AG10803 (cell line): Measurements from ENCODE around the gene RPRD1B.

Experiments
- DNase-seq: peaks from one replicate; pipeline ENCODE4 v3.0.0; 2010; ENCODE audit warnings: low read depth
- H3K4me3 ChIP-seq: 2 replicates; pipeline ENCODE4 v1.5.1; 2011; ENCODE audit warnings: mild to moderate bottlenecking, low read length, control low read depth
- CTCF ChIP-seq: conservative IDR thresholded peaks from 2 replicates; pipeline ENCODE4 v1.5.1; 2011; ENCODE audit warnings: mild to moderate bottlenecking, low read length, control low read depth, inconsistent platforms

The RPRD1B gene

GRCh38 chr20:38032585-38033329 lies 789 bp upstream of the RPRD1B start:
- no peak for DNase-seq
- no peak for TF ChIP-seq CTCF
- peak overlapping the region; percentile 98 for H3K4me3 ChIP-seq

GRCh38 chr20:38034108-38034649 lies 633 bp downstream of the RPRD1B start:
- peak overlapping the region; percentile 98 for H3K4me3 ChIP-seq
- no peak for DNase-seq
- TF ChIP-seq CTCF: no peak

GRCh38 chr20:38034961-38035360 lies 1.4 kb downstream of the RPRD1B start:
- H3K4me3 ChIP-seq: peak overlapping the region; percentile 98
- no peak for TF ChIP-seq CTCF

GRCh38 chr20:38036366-38036765 lies 2.8 kb downstream of the RPRD1B start:
- no peak for TF ChIP-seq CTCF
- H3K4me3 ChIP-seq: no peak overlapping the region

More at GRCh38 chr20:38034961-38035360, 1.4 kb downstream of the RPRD1B start:
- no peak for DNase-seq

GRCh38 chr20:38040276-38040675 lies 6.7 kb downstream of the RPRD1B start:
- no peak for TF ChIP-seq CTCF
- no peak overlapping the region for H3K4me3 ChIP-seq

More at GRCh38 chr20:38036366-38036765, 2.8 kb downstream of the RPRD1B start:
- DNase-seq: no peak

GRCh38 chr20:38043512-38044300 lies 10.2 kb downstream of the RPRD1B start:
- peak; percentile 14 for TF ChIP-seq CTCF
- DNase-seq: peak; percentile 51
- no peak overlapping the region for H3K4me3 ChIP-seq

More at GRCh38 chr20:38040276-38040675, 6.7 kb downstream of the RPRD1B start:
- DNase-seq: no peak
